MCF 10A (cell line): ENCODE measurements around the gene ISCU. TPM values are rescaled to one million over a fixed set of nuclear protein-coding genes. Genes with fewer than 3 reads are reported as not detected.

Experiments used
- BruUV-seq: library from RNA; stranded (reverse); fragments of 400-500 nt; replicated peaks from 2 replicates; lab custom pipeline; 2021; lab: Mats Ljungman, UMichigan
- CTCF ChIA-PET: fragments of 300-600 bp; sonication (Branson Sonifier 250); formaldehyde crosslinking; extraction: SDS; loops from one replicate; lab custom pipeline; 2021; ENCODE audit warnings: antibody characterized with exemption, inconsistent platforms; lab: Yijun Ruan, JAX
- POLR2A ChIA-PET: fragments of 300-600, 350-650 bp; sonication (Branson Sonifier 250); formaldehyde crosslinking; extraction: SDS; loops from one replicate; lab custom pipeline; 2020; ENCODE audit warnings: antibody characterized with exemption, inconsistent platforms; lab: Yijun Ruan, JAX
- DNase-seq: peaks from one replicate; pipeline ENCODE4 v3.0.0-alpha.2; 2018; ENCODE audit not compliant: unreplicated experiment
- H3K27ac Mint-ChIP-seq: one replicate; pipeline ENCODE4 v1.8.0; 2022; ENCODE audit warnings: mild to moderate bottlenecking, low read depth, mixed read lengths; ENCODE audit not compliant: unreplicated experiment
- H3K27me3 Mint-ChIP-seq: one replicate; pipeline ENCODE4 v1.8.0; 2022; ENCODE audit warnings: mixed read lengths; ENCODE audit not compliant: insufficient read depth, unreplicated experiment
- H3K36me3 Mint-ChIP-seq: one replicate; pipeline ENCODE4 v1.8.0; 2022; ENCODE audit warnings: mild to moderate bottlenecking, moderate library complexity, mixed read lengths; ENCODE audit not compliant: insufficient read depth, unreplicated experiment
- H3K4me1 Mint-ChIP-seq: one replicate; pipeline ENCODE4 v1.8.0; 2022; ENCODE audit warnings: mixed read lengths; ENCODE audit not compliant: insufficient read depth, unreplicated experiment
- H3K4me3 Mint-ChIP-seq: one replicate; pipeline ENCODE4 v1.8.0; 2022; ENCODE audit warnings: mild to moderate bottlenecking, moderate library complexity, mixed read lengths; ENCODE audit not compliant: unreplicated experiment
- H3K9me3 Mint-ChIP-seq: one replicate; pipeline ENCODE4 v1.8.0; 2022; ENCODE audit warnings: mixed read lengths; ENCODE audit not compliant: unreplicated experiment
- intact Hi-C: fragments of 100-400 bp; cut with micrococcal nuclease; formaldehyde crosslinking; loops from 2 replicates; pipeline ENCODE4 v1.14.1; 2022
- total RNA-seq: library from RNA; stranded (reverse); gene quantifications from 2 replicates; pipeline ENCODE4 v1.2.3, GENCODE V29; 2022
- TF ChIP-seq, protein P1 (sequence below): fragments of 200-600 bp; IDR thresholded peaks from one replicate; pipeline ENCODE4 v1.8.0; 2022; ENCODE audit warnings: antibody characterized with exemption, mild to moderate bottlenecking; ENCODE audit not compliant: unreplicated experiment

ISCU gene
- total RNA-seq, 1 experiment from 2014 or later, result 115 TPM

DNA sequence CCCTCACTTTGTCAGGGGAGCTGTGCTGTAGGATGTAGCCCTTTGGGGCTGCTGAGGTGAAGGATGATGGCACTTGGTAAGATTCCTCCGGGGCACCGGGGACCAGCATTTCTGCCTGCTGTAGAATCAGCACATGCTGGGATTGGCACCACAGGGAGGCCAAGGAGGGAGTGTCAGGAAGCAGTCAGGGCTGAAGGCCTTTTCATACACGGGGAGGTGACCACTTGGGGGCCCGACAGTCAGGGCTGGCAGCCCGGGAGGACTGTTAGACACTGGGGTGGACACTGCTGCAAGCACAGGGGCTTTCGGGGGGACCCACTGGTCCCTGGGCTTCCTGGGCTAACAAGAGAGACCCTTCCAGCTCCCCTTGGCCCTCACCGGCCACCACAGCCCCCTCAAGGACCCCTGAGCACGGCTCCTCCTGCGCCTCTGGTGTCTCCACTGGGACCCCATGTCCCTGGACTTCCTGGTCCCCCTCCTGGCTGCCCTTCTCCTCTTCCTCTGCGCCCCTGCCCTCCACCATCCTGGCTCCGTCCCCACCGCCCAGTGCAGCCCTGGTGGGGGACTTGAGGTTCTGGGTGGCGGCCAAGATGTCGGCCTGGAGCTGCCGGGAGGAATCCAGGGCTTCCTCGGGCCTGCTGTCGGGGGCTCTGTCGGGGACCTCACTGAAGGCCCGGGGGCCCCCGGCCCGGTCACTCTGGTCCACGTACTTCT is 29.0 kb downstream of the ISCU start:
- no peak for DNase-seq
- Mint-ChIP-seq H3K9me3 (no peaks in the 10 kb centered on the region), H3K27ac (no peak overlapping the region), H3K27me3 (no peaks in the 10 kb centered on the region), H3K4me1 (no peaks in the 10 kb centered on the region), H3K36me3 (no peaks in the 10 kb centered on the region), H3K4me3 (no peak overlapping the region)
- no TSS peak for BruUV-seq
- ChIA-PET POLR2A (no interaction called here), CTCF (interaction anchor here (0.7 to 0.9 kb wide), 2 partner anchors 31 to 292 kb away, joined by 3 read pairs; no protein-coding TSS in a partner anchor)
- TF ChIP-seq, protein P1, sequence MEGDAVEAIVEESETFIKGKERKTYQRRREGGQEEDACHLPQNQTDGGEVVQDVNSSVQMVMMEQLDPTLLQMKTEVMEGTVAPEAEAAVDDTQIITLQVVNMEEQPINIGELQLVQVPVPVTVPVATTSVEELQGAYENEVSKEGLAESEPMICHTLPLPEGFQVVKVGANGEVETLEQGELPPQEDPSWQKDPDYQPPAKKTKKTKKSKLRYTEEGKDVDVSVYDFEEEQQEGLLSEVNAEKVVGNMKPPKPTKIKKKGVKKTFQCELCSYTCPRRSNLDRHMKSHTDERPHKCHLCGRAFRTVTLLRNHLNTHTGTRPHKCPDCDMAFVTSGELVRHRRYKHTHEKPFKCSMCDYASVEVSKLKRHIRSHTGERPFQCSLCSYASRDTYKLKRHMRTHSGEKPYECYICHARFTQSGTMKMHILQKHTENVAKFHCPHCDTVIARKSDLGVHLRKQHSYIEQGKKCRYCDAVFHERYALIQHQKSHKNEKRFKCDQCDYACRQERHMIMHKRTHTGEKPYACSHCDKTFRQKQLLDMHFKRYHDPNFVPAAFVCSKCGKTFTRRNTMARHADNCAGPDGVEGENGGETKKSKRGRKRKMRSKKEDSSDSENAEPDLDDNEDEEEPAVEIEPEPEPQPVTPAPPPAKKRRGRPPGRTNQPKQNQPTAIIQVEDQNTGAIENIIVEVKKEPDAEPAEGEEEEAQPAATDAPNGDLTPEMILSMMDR, result no peak
- intact Hi-C loops, result no loop called here

DNA sequence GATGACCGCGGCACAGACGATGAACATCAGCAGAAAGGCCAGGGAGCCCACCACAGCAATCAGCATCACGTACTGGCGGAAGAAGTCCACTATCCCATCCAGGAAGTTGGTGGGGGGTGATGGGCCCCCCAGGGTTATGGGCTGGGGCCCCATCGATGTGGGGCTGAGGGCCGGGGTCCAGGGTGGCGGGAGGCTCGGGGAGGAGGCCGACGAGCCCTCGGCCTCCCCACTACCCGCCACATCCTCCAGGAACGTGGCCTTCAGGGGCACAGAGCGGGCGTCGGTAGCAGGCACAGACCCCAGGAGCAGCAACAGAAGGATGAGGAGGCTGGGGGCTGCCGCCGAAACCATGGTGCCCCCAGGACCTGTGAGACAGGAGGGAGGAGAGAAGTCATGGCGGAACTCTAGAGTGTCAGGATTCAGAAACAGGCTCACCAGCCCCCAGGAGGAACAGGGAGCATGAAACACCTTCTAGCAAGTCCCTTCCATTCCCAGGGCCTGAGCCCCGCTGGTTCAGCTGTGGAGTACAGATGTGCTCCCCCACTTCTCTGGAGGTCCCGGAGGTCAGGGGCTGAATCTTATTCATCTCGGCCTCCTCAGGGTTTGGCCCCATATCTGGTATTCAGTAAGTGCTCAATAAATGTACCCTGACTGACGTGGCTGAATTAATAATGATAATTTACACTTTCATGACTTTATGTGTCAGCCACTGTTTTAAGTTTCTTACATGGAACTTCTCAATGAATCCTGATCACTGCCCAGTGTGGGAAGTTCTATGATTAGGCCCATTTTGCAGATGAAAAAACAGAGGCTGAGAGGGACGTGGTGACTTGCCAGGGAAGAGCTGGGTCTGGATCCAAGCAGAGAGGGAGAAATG is 29.9 kb downstream of the ISCU start:
- intact Hi-C loops, result no loop called here
- POLR2A ChIA-PET, result no interaction called here
- CTCF ChIA-PET, result interaction anchor here (0.7 to 1.1 kb wide), 4 partner anchors 17 to 291 kb away, joined by 3 read pairs; no protein-coding TSS in a partner anchor
- H3K4me3 Mint-ChIP-seq, result no peak overlapping the region
- H3K9me3 Mint-ChIP-seq, result no peaks in the 10 kb centered on the region
- BruUV-seq, result no TSS peak
- DNase-seq, result no peak
- no peaks in the 10 kb centered on the region for H3K36me3 Mint-ChIP-seq
- TF ChIP-seq, protein P1, result no peak
- no peaks in the 10 kb centered on the region for H3K4me1 Mint-ChIP-seq
- no peak overlapping the region for H3K27ac Mint-ChIP-seq
- H3K27me3 Mint-ChIP-seq, result no peaks in the 10 kb centered on the region

DNA sequence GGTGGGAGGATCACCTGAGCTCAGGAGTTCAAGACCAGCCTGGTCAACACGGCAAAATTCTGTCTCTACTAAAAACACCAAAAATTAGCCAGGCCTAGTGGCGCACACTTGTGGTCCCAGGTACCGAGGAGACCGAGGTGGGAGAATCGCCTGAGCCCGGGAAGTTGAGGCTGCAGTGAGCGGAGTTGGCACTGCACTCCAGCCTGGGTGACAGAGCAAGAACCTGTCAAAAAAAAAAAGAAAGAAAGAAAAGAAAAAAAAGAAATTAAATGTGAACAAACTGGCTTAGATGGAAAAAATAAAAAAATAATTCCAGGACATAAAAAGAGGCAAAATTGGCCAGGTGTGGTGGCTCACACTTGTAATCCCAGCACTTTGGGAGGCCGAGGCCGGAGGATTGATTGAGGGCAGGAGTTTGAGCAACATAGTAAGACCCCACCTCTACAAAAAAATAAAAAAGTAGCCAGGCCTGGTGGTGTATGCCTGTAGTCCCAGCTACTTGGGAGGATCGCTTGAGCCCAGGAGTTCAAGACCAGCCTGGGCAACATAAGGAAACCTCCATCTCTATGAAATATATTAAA is 32.0 kb downstream of the ISCU start:
- H3K9me3 Mint-ChIP-seq, result no peaks in the 10 kb centered on the region
- POLR2A ChIA-PET, result no interaction called here
- H3K36me3 Mint-ChIP-seq, result no peaks in the 10 kb centered on the region
- CTCF ChIA-PET, result interaction anchor here (1.2 kb wide), 1 partner anchor 24 kb away, joined by 5 read pairs; no protein-coding TSS in a partner anchor
- no peaks in the 10 kb centered on the region for H3K27me3 Mint-ChIP-seq
- H3K4me3 Mint-ChIP-seq, result no peak overlapping the region
- TF ChIP-seq, protein P1, result no peak
- H3K27ac Mint-ChIP-seq, result no peak overlapping the region
- H3K4me1 Mint-ChIP-seq, result no peaks in the 10 kb centered on the region
- BruUV-seq, result no TSS peak
- intact Hi-C loops, result no loop called here
- no peak for DNase-seq
